Measurements from ENCODE around the gene TACSTD2. TPM values are rescaled to one million over a fixed set of nuclear protein-coding genes. Genes with fewer than 3 reads are reported as not detected.
"Not testable (repeated sequence)": the region's sequence is repeated elsewhere in the genome, so short reads cannot be mapped to it uniquely, and the experiment has no call there.

TACSTD2 gene
- polyA plus RNA-seq, 3 donors = 3.2 TPM; not detected in 2

GRCh38 chr1:58539553-58539952 lies 37.5 kb downstream of the TACSTD2 start:
- no peak for TF ChIP-seq CTCF (IDR thresholded peaks at IDR 0.05)
- no peak for DNase-seq

GRCh38 chr1:58538821-58539220 lies 38.2 kb downstream of the TACSTD2 start:
- no peak overlapping the region for H3K27ac ChIP-seq (ENCODE audit: low read depth in 1 of 2, low read length in 2 of 2)
- no peaks in the 10 kb centered on the region for H3K9me3 ChIP-seq (replicated peaks in 1 of 2; ENCODE audit: control insufficient read depth in 1 of 2, insufficient read depth in 1 of 2, low read length in 2 of 2)
- no peaks in the 10 kb centered on the region for H3K27me3 Mint-ChIP-seq (ENCODE audit: low read depth in 3 of 3)
- H3K4me1 Mint-ChIP-seq = peaks cover 7% of the 10 kb centered on the region
- H3K4me3 ChIP-seq (replicated peaks in 1 of 3; ENCODE audit: low read depth in 2 of 3, low read length in 3 of 3) = no peak overlapping the region
- no peak overlapping the region for H3K4me3 Mint-ChIP-seq
- no peaks in the 10 kb centered on the region for H3K27me3 ChIP-seq (ENCODE audit: control insufficient read depth in 2 of 2, insufficient read depth in 2 of 2, low read length in 2 of 2)
- H2AFZ ChIP-seq (ENCODE audit: insufficient read depth, low read depth, low read length, poor library complexity, severe bottlenecking) = no peak overlapping the region
- no peaks in the 10 kb centered on the region for H4K20me1 ChIP-seq (ENCODE audit: insufficient read depth, low read length)
- peaks cover 6 to 9% of the 10 kb centered on the region in 2 donors for H3K36me3 Mint-ChIP-seq
- no peak overlapping the region for H3K9ac ChIP-seq (ENCODE audit: insufficient read depth, low read length, poor library complexity, severe bottlenecking)
- no peaks in the 10 kb centered on the region for H3K9me3 Mint-ChIP-seq
- H3K4me2 ChIP-seq (replicated peaks; ENCODE audit: extremely low read depth, low read length, poor library complexity, severe bottlenecking) = no peak overlapping the region
- no peaks in the 10 kb centered on the region for H3K79me2 ChIP-seq (ENCODE audit: insufficient read depth, low read length)
- DNase-seq = no peak
- WGBS (ENCODE audit: insufficient coverage) = 92% methylated on average over 2 of the region's 3 CpGs
- intact Hi-C loops (cut with micrococcal nuclease) = no loop called here
- TF ChIP-seq CTCF (IDR thresholded peaks at IDR 0.05) = no peak
- no peaks in the 10 kb centered on the region for H3K4me1 ChIP-seq (ENCODE audit: control insufficient read depth in 1 of 2, insufficient read depth in 2 of 2, low read length in 2 of 2)
- peaks cover 2 to 5% of the 10 kb centered on the region in 2 donors for H3K36me3 ChIP-seq (replicated peaks in 1 of 2; ENCODE audit: control insufficient read depth in 1 of 2, insufficient read depth in 2 of 2, low read length in 2 of 2)
- no peak overlapping the region for H3K27ac Mint-ChIP-seq

More at GRCh38 chr1:58539553-58539952, 37.5 kb downstream of the TACSTD2 start:
- Mint-ChIP-seq H3K27me3 (ENCODE audit: low read depth in 3 of 3) (no peaks in the 10 kb centered on the region), H3K4me1 (peaks cover 7% of the 10 kb centered on the region), H3K27ac (peak overlapping the region in 2 of 7 donors; percentile 32 to 62), H3K36me3 (peaks cover 5 to 11% of the 10 kb centered on the region in 2 donors), H3K4me3 (no peak overlapping the region), H3K9me3 (no peaks in the 10 kb centered on the region)
- peaks cover 3% of the 10 kb centered on the region for H3K79me2 ChIP-seq (ENCODE audit: insufficient read depth, low read length)
- no peaks in the 10 kb centered on the region for H3K9me3 ChIP-seq (replicated peaks in 1 of 2; ENCODE audit: control insufficient read depth in 1 of 2, insufficient read depth in 1 of 2, low read length in 2 of 2)
- H3K27ac ChIP-seq (ENCODE audit: low read depth in 1 of 2, low read length in 2 of 2) = no peak overlapping the region
- no peaks in the 10 kb centered on the region for H4K20me1 ChIP-seq (ENCODE audit: insufficient read depth, low read length)
- H2AFZ ChIP-seq (ENCODE audit: insufficient read depth, low read depth, low read length, poor library complexity, severe bottlenecking) = no peak overlapping the region
- H3K4me3 ChIP-seq (replicated peaks in 1 of 3; ENCODE audit: low read depth in 2 of 3, low read length in 3 of 3) = no peak overlapping the region
- H3K36me3 ChIP-seq (replicated peaks in 1 of 2; ENCODE audit: control insufficient read depth in 1 of 2, insufficient read depth in 2 of 2, low read length in 2 of 2) = peaks cover 2 to 5% of the 10 kb centered on the region in 2 donors
- no peaks in the 10 kb centered on the region for H3K27me3 ChIP-seq (ENCODE audit: control insufficient read depth in 2 of 2, insufficient read depth in 2 of 2, low read length in 2 of 2)
- H3K4me1 ChIP-seq (ENCODE audit: control insufficient read depth in 1 of 2, insufficient read depth in 2 of 2, low read length in 2 of 2) = peaks cover 0 to under 1% of the 10 kb centered on the region in 2 donors
- no peak overlapping the region for H3K4me2 ChIP-seq (replicated peaks; ENCODE audit: extremely low read depth, low read length, poor library complexity, severe bottlenecking)
- H3K9ac ChIP-seq (ENCODE audit: insufficient read depth, low read length, poor library complexity, severe bottlenecking) = no peak overlapping the region
- intact Hi-C loops (cut with micrococcal nuclease) = no loop called here
- WGBS (ENCODE audit: insufficient coverage) = no CpG with 5 or more reads among the region's 2 CpGs

- H3K79me2 ChIP-seq (ENCODE audit: insufficient read depth, low read length); H3K9me3 ChIP-seq (replicated peaks in 1 of 2; ENCODE audit: control insufficient read depth in 1 of 2, insufficient read depth in 1 of 2, low read length in 2 of 2); H3K4me3 ChIP-seq (replicated peaks in 1 of 3; ENCODE audit: low read depth in 2 of 3, low read length in 3 of 3); H3K9me3 Mint-ChIP-seq; H3K4me3 Mint-ChIP-seq; H3K36me3 ChIP-seq (replicated peaks in 1 of 2; ENCODE audit: control insufficient read depth in 1 of 2, insufficient read depth in 2 of 2, low read length in 2 of 2); H3K9ac ChIP-seq (ENCODE audit: insufficient read depth, low read length, poor library complexity, severe bottlenecking); H3K27me3 Mint-ChIP-seq (ENCODE audit: low read depth in 3 of 3); H3K27me3 ChIP-seq (ENCODE audit: control insufficient read depth in 2 of 2, insufficient read depth in 2 of 2, low read length in 2 of 2); H3K4me2 ChIP-seq (replicated peaks; ENCODE audit: extremely low read depth, low read length, poor library complexity, severe bottlenecking); H2AFZ ChIP-seq (ENCODE audit: insufficient read depth, low read depth, low read length, poor library complexity, severe bottlenecking); H4K20me1 ChIP-seq (ENCODE audit: insufficient read depth, low read length); intact Hi-C loops (cut with micrococcal nuclease): not testable (repeated sequence)
- Mint-ChIP-seq H3K27ac (peak overlapping the region; percentile 31 to 85 (median 79)), H3K36me3 (peaks cover 3 to 11% of the 10 kb centered on the region in 2 donors), H3K4me1 (peaks cover 20% of the 10 kb centered on the region)
- peaks cover 4 to 12% of the 10 kb centered on the region in 2 donors for H3K4me1 ChIP-seq (ENCODE audit: control insufficient read depth in 1 of 2, insufficient read depth in 2 of 2, low read length in 2 of 2)
- H3K27ac ChIP-seq (ENCODE audit: low read depth in 1 of 2, low read length in 2 of 2) = peak overlapping the region; percentile 11 to 39
- no CpG with 5 or more reads among the region's 1 CpG for WGBS (ENCODE audit: insufficient coverage)
- peak in 2 of 3 donors; percentile 8 to 17 for DNase-seq
Observed at GRCh38 chr1:58531842-58532241, 45.2 kb downstream of the TACSTD2 start.

Data from CD14-positive monocyte (primary cell).